ENCODE data around the gene CYP2D6.
A peak's percentile ranks its signal among the peaks of the same experiment; 100 is the strongest.
"Not testable (repeated sequence)": the region's sequence is repeated elsewhere in the genome, so short reads cannot be mapped to it uniquely, and the experiment has no call there.

The CYP2D6 gene

DNA sequence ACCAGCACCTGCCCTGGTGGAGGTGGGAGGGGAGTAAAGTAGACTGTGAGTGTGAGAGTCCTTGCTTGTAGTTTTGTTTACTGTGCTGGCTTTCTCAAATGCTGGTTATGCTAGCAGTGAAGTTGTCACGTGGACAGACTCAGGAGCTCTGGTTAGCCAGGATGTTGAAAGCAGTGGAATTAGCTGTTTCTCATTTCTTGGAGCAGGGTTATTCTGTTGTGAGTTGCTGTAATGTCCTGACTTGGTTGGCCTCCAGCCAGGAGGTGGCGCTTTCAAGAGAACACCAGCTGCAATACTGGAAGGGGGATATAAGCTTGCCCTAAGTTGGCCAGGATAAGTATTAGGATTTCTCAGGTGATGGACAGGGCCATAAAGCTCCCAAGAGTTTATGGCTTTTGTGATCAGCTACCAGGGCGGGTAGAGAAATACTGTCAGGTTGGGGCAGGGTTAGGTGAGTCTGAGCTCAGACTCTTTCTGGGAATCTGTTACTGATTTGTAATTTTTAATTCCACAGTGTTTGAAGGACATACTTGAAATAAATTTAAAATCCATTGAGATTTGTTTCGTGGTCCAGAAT is 13.7 kb downstream of the CYP2D6 start:
- no peak for TF ChIP-seq TAF1 (IDR thresholded peaks at IDR 0.05; ENCODE audit: borderline replicate concordance, low read depth, low read length)
- no peak for TF ChIP-seq POLR2AphosphoS5 (IDR thresholded peaks at IDR 0.05; ENCODE audit: low read depth, low read length)
- no peak for TF ChIP-seq POLR2A (IDR thresholded peaks at IDR 0.05; ENCODE audit: low read depth, low read length)
- DNase-seq (ENCODE audit: insufficient read length) (no peak), FAIRE-seq (no peak)

DNA sequence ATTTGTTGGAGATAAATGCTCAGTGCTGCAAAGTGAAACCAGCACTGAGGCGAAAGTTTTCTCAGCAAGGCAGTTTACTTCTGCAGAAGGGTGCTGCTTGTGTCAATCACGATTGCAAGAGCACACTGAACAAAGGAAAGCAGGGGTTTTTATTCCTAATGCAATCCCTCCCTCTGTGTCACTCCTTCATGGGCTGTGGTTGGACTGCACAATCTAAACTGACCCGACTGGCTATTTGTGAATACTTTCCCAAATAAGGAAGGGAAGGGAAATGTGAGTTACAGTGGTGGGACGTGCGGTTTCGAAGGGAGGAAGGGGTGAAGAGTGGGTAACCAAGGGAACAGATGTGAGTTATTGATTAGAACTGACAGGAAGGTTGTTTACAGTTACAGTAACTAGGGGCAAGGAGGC is 15.2 kb downstream of the CYP2D6 start:
- DNase-seq (ENCODE audit: insufficient read length); FAIRE-seq: not testable (repeated sequence)

DNA sequence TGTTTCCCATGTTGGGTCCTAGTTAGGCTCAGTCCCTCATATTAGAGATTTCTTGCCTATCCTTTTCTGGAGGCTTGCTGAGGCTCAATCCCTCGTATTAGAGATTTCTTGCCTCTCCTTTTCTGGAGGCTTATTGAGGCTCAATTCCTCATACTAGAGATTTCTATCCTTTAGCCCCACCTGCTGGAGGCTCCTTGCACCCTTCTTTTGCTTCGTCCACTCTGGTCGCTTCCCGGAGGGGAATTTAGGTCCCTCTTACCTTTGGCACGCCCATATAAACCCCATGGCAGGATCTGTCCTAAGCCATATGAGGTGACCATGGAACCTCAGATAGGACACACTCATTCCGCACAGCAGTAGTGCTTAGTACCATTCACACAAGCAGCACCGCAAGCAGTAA is 15.9 kb downstream of the CYP2D6 start:
- no peak for DNase-seq (ENCODE audit: insufficient read length)
- FAIRE-seq: no peak
- TF ChIP-seq POLR2A (IDR thresholded peaks at IDR 0.05; ENCODE audit: low read depth, low read length) (no peak), TAF1 (IDR thresholded peaks at IDR 0.05; ENCODE audit: borderline replicate concordance, low read depth, low read length) (no peak), POLR2AphosphoS5 (IDR thresholded peaks at IDR 0.05; ENCODE audit: low read depth, low read length) (no peak)

DNA sequence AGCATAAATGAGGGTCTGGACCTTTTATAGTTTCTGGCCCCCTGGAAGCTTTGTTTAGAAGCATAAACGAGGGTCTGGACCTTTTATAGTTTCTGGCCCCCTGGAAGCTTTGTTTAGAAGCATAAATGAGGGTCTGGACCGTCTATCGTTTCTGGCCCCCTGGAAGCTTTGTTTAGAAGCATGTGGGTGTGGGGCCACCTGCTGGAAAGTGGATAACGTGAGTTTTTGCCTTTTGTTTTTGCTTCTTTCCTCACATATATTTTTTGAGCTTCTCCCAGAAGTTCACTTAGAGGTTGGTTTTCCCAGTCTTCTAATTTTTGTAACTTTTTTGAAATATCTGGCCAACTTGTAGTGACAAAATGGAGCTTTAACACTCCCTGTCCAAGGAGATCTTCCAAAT is 17.8 kb downstream of the CYP2D6 start:
- FAIRE-seq; DNase-seq (ENCODE audit: insufficient read length): not testable (repeated sequence)

DNA sequence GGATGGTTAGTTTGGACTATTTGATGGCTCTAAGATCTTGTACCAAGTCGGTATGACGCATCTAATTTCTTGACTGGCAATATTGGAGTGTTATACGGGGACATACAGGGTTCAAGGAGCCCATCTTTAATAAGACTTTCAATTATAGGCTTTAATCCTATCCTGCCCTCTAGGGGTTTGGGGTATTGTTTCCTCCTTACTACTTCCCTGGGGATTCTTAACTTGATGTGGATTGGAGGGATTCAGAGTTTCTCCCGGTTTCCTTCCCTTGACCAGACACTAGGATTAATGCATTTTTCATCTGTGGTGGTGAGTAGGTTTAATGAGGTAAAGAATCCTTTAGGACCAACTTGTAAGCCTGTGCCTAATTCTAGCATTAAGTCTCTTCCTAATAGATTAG is 18.8 kb downstream of the CYP2D6 start:
- TF ChIP-seq TAF1 (IDR thresholded peaks at IDR 0.05; ENCODE audit: borderline replicate concordance, low read depth, low read length) (no peak), POLR2AphosphoS5 (IDR thresholded peaks at IDR 0.05; ENCODE audit: low read depth, low read length) (no peak), POLR2A (IDR thresholded peaks at IDR 0.05; ENCODE audit: low read depth, low read length) (no peak)
- FAIRE-seq (no peak), DNase-seq (ENCODE audit: insufficient read length) (no peak)

DNA sequence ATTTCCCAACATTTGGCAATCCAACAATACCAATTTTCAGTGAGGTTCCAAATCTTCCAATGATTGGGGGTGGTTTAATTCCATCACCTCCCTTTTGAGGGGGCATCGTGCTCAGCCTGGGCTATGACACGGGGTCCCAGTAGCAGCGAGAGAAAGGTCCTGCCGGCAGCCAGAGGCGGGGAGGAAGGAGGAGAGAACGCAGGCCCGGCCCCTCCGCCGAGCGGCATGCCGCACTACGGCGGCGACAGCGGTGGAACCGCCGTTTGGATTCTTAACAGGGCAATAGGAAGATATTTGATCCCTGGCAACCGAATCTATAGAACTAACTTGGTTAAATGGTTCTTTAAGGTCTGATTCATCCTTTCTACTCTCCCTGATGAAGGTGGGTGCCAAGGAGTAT is 21.8 kb downstream of the CYP2D6 start:
- TF ChIP-seq TAF1 (IDR thresholded peaks at IDR 0.05; ENCODE audit: borderline replicate concordance, low read depth, low read length) (no peak), POLR2A (IDR thresholded peaks at IDR 0.05; ENCODE audit: low read depth, low read length) (no peak), POLR2AphosphoS5 (IDR thresholded peaks at IDR 0.05; ENCODE audit: low read depth, low read length) (no peak)
- FAIRE-seq: no peak
- DNase-seq (ENCODE audit: insufficient read length): no peak

DNA sequence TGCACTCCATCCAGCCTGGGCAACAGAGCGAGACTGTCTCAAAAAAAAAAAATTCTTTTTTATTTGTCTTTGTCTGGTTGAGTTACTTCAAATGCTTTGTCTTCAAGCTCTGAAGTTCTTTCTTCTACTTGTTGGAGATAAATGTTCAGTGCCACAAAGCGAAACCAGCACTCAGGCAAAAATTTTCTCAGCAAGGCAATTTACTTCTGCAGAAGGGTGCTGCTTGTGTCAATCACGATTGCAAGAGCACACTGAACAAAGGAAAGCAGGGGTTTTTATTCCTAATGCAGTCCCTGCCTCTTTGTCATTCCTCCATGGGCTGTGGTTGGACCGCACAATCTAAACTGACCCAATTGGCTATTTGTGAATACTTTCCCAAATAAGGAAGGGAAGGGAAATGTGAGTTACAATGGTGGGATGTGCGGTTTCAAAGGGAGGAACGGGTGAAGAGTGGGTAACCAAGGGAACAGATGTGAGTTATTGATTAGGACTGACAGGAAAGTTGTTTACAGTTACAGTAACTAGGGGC is 26.2 kb downstream of the CYP2D6 start:
- DNase-seq (ENCODE audit: insufficient read length); FAIRE-seq: not testable (repeated sequence)

DNA sequence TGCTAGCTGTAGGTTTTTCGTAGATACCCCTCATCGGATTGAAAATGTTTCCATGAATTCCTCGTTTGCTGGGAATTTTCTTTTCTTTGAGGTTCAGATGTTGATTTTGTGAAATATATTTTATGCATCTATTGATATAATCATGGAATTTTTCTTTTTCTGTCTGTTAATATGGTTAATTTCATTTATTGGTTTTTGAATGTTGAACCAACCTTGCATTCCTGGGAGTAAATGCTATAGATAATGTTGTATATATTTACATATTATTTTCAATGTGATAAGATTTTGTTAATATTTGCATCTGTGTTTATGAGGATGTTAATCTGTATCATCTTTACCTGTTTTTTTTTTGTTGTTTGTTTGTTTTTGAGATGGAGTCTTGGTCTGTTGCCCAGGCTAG is 29.4 kb downstream of the CYP2D6 start:
- TF ChIP-seq TAF1 (IDR thresholded peaks at IDR 0.05; ENCODE audit: borderline replicate concordance, low read depth, low read length) (no peak), POLR2A (IDR thresholded peaks at IDR 0.05; ENCODE audit: low read depth, low read length) (no peak), POLR2AphosphoS5 (IDR thresholded peaks at IDR 0.05; ENCODE audit: low read depth, low read length) (no peak)
- FAIRE-seq: no peak
- no peak for DNase-seq (ENCODE audit: insufficient read length)

DNA sequence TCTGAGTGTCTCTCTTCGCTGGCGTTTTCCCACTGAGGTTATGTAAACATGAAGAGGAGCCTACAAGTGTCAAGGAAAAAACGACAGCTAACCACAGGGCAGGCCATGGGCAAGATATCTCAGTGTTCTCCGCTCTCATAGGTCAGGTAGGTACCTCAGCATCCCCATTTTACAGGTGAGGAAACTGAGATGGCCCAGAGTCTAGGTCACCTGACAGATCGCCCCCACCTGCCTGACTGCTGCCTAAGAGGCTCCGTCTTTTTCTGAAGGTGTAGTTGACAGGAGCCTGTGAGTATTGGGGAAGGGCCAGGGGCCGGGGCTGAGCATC is 39.2 kb downstream of the CYP2D6 start:
- FAIRE-seq: no peak
- no peak for TF ChIP-seq POLR2A (IDR thresholded peaks at IDR 0.05; ENCODE audit: low read depth, low read length)
- TF ChIP-seq TAF1 (IDR thresholded peaks at IDR 0.05; ENCODE audit: borderline replicate concordance, low read depth, low read length): no peak
- no peak for TF ChIP-seq POLR2AphosphoS5 (IDR thresholded peaks at IDR 0.05; ENCODE audit: low read depth, low read length)
- no peak for DNase-seq (ENCODE audit: insufficient read length)

DNA sequence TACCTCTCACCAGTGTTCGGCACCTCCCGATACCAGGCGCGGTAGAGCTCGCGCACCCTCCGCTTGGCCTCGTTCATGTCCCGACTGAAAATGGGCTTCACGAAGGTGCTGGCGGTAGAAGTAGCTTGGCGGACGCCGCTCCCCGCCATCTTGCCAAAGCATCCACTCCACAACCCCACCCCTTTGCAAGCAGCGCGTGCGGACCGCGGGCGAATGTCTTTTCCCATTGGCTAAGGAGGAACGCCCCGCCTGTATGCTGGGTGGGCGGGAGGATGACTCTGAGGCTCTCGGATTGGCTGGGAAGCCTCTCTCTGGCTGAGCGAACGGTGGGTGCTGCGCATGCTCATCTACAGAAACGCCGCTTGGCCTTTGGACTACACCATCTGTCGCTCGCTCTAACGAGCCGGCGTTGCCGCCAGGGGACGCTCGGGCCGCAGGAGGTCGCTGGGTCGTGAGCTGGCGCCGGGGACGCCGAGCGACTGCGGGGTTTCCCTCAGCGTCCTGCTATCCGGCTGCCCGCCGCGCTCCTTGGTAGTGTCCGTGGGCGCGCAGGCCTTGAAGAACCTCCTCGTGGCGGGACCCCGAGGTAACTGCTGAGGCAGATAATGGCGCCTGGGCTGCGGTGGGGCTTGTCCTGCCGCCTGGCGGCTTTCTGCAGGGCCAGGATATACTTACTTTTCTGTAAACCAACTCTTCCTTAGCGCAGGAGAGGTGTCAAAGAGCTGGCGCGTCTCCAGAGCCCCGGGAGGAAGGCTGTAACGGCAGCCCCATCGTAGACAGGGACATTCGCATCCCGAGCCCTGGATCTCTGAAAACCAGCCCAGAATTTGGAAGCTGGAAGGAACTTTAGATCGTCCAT is 39.8 kb downstream of the CYP2D6 start, which contains the start of gene NDUFA6:
NDUFA6 (minus strand) TSS at position 177 of the 859 bp plus-strand sequence; CDS start at position 149, 28 bp downstream.
- peak; percentile 96 for DNase-seq (ENCODE audit: insufficient read length)
- peak; percentile 99 for FAIRE-seq
- TF ChIP-seq POLR2AphosphoS5 (IDR thresholded peaks at IDR 0.05; ENCODE audit: low read depth, low read length) (peak; percentile 93), POLR2A (IDR thresholded peaks at IDR 0.05; ENCODE audit: low read depth, low read length) (peak; percentile 97), TAF1 (IDR thresholded peaks at IDR 0.05; ENCODE audit: borderline replicate concordance, low read depth, low read length) (peak; percentile 92)

DNA sequence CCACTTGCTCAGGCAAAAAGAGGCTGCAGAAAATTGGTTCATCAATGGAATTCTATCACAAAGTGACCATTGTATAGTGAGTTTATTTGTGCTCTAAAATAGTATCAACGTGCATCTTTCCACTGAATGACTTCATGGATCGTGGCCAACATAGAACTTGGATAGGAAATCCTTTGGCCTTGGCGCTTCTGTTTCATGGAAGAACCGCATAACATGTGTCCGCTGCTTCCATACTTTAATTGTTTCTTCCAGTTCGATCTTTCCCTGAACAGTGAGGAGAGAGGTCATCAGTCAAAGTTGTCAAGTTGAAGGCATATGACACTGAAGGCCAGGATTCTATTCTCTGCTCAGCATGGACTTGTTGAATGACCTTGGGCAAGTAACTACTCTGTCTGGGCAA is 44.6 kb downstream of the CYP2D6 start:
- FAIRE-seq (no peak), DNase-seq (ENCODE audit: insufficient read length) (no peak)
- no peak for TF ChIP-seq TAF1 (IDR thresholded peaks at IDR 0.05; ENCODE audit: borderline replicate concordance, low read depth, low read length)
- no peak for TF ChIP-seq POLR2AphosphoS5 (IDR thresholded peaks at IDR 0.05; ENCODE audit: low read depth, low read length)
- no peak for TF ChIP-seq POLR2A (IDR thresholded peaks at IDR 0.05; ENCODE audit: low read depth, low read length)

DNA sequence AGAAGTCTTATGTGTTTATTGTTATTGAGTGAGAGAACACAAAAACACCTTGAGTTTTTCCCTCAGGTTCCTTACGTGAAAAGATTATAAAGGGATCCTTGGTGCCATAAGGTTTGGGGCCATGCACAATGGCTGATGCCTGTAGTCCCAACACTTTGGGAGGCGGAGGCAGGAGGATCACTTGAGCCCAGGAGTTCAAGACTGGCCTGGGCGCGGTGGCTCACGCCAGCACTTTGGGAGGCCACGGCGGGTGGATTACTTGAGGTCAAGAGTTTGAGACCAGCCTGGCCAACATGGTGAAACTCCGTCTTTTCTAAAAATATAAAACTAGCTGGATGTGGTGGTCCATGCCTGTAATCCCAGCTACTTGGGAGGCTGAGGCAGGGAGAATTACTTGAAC is 45.7 kb downstream of the CYP2D6 start:
- TF ChIP-seq POLR2A (IDR thresholded peaks at IDR 0.05; ENCODE audit: low read depth, low read length) (no peak), TAF1 (IDR thresholded peaks at IDR 0.05; ENCODE audit: borderline replicate concordance, low read depth, low read length) (no peak), POLR2AphosphoS5 (IDR thresholded peaks at IDR 0.05; ENCODE audit: low read depth, low read length) (no peak)

More for the DNA sequence above, 45.7 kb downstream of the CYP2D6 start:
- DNase-seq (ENCODE audit: insufficient read length): no peak
- no peak for FAIRE-seq

All from GM12892 (cell line).